ENCODE measurements around the gene MRTFA. TPM values are rescaled to one million over a fixed set of nuclear protein-coding genes. Genes with fewer than 3 reads are reported as not detected.

MRTFA gene
- total RNA-seq, 1 donor from 2014 or later = 47.0 TPM

- DNase-seq (ENCODE audit: low read depth) = no peak
Measured at GRCh38 chr22:40361100-40361499, 275.4 kb downstream of the MRTFA start.

Other genes with a start within 250 kb of the MRTFA start
- gene MCHR1, start 42.8 kb upstream of the MRTFA start, total RNA-seq = 0.94 and 2.1 TPM in 2 replicates
- 18.0 and 26.2 TPM in 2 replicates for gene SLC25A17, start 182.6 kb upstream of the MRTFA start, total RNA-seq
- 219 and 222 TPM in 2 replicates for gene ST13, start 219.9 kb upstream of the MRTFA start, total RNA-seq
- 9.1 and 12.6 TPM in 2 replicates for gene XPNPEP3, start 220.4 kb upstream of the MRTFA start, total RNA-seq
- gene DNAJB7, start 225.4 kb upstream of the MRTFA start, total RNA-seq = not detected in 2 replicates

All from myocyte (in vitro differentiated cells).